SK-N-SH treated with all-trans-retinoic acid at 6 μM for 48 hours (cell line): ENCODE measurements around the gene SLC6A9.

Experiments used
- ARNTL ChIP-seq: fragments of 450-650 bp; formaldehyde crosslinking; IDR thresholded peaks from 2 replicates; pipeline ENCODE4 v1.5.0; 2020; ENCODE audit warnings: low read depth, mild to moderate bottlenecking, moderate library complexity, borderline replicate concordance
- BACH2 ChIP-seq: fragments of 250-450 bp; sonication (Bioruptor Pico); IDR thresholded peaks from 2 replicates; pipeline ENCODE4 v1.9.0; 2021; ENCODE audit warnings: mild to moderate bottlenecking, borderline replicate concordance
- CSDC2 ChIP-seq: fragments of 250-450 bp; sonication (Bioruptor Pico); IDR thresholded peaks from 2 replicates; pipeline ENCODE4 v1.5.0; 2020; ENCODE audit warnings: mild to moderate bottlenecking, moderate library complexity
- CSRNP3 ChIP-seq: fragments of 250-450 bp; sonication (Bioruptor Pico); IDR thresholded peaks from 2 replicates; pipeline ENCODE4 v1.5.1; 2021; ENCODE audit warnings: mild to moderate bottlenecking, moderate library complexity
- ESRRG ChIP-seq: fragments of 250-450 bp; sonication (Bioruptor Pico); IDR thresholded peaks from 2 replicates; pipeline ENCODE4 v1.6.1; 2021; ENCODE audit warnings: mild to moderate bottlenecking
- OSR1 ChIP-seq: fragments of 250-450 bp; sonication (Bioruptor Pico); IDR thresholded peaks from 2 replicates; pipeline ENCODE4 v1.8.0; 2022; ENCODE audit warnings: moderate library complexity, mild to moderate bottlenecking, inconsistent platforms
- PATZ1 ChIP-seq: fragments of 250-450 bp; sonication (Bioruptor Pico); IDR thresholded peaks from 2 replicates; pipeline ENCODE4 v1.8.0; 2020; ENCODE audit warnings: mild to moderate bottlenecking, moderate library complexity, borderline replicate concordance
- PPARA ChIP-seq: fragments of 250-450 bp; sonication (Bioruptor Pico); IDR thresholded peaks from 2 replicates; pipeline ENCODE4 v1.5.0; 2020; ENCODE audit warnings: mild to moderate bottlenecking, borderline replicate concordance
- RARB ChIP-seq: fragments of 250-450 bp; sonication (Bioruptor Pico); IDR thresholded peaks from 2 replicates; pipeline ENCODE4 v1.8.0; 2021; ENCODE audit warnings: mild to moderate bottlenecking, moderate library complexity
- ZC3H10 ChIP-seq: fragments of 250-450 bp; sonication (Bioruptor Pico); IDR thresholded peaks from 2 replicates; pipeline ENCODE4 v1.5.1; 2021; ENCODE audit warnings: mild to moderate bottlenecking, moderate library complexity
- ZFP30 ChIP-seq: fragments of 450-650 bp; formaldehyde crosslinking; IDR thresholded peaks from 2 replicates; pipeline ENCODE4 v1.5.0; 2022; ENCODE audit warnings: mild to moderate bottlenecking, moderate library complexity
- ZNF565 ChIP-seq: fragments of 450-650 bp; formaldehyde crosslinking; conservative IDR thresholded peaks from 2 replicates; pipeline ENCODE4 v1.5.0; 2020; ENCODE audit warnings: low read depth, mild to moderate bottlenecking, moderate library complexity
- ZNF70 ChIP-seq: fragments of 450-650 bp; formaldehyde crosslinking; IDR thresholded peaks from 2 replicates; pipeline ENCODE4 v1.5.0; 2020; ENCODE audit warnings: mild to moderate bottlenecking, moderate library complexity
- ZNF8 ChIP-seq: fragments of 450-650 bp; formaldehyde crosslinking; IDR thresholded peaks from 2 replicates; pipeline ENCODE4 v1.5.0; 2020; ENCODE audit warnings: mild to moderate bottlenecking, moderate library complexity

- TF ChIP-seq ARNTL (CRISPR knock-in tag) (no peak), BACH2 (CRISPR knock-in tag) (no peak), PATZ1 (CRISPR knock-in tag) (no peak), CSDC2 (CRISPR knock-in tag) (no peak), RARB (CRISPR knock-in tag) (no peak), ZC3H10 (no peak), ZFP30 (no peak), PPARA (no peak), ZNF8 (CRISPR knock-in tag) (no peak), ZNF565 (CRISPR knock-in tag) (no peak), ZNF70 (CRISPR knock-in tag) (no peak), ESRRG (CRISPR knock-in tag) (no peak), OSR1 (no peak), CSRNP3 (CRISPR knock-in tag) (no peak)
These were observed 10.1 kb downstream of the SLC6A9 start for GRCh38 chr1:44021156-44021555.
